DOHH2 (cell line): ENCODE data around the gene CCSER2.

Experiments
- CTCF ChIP-seq: fragments of 200-600 bp; sonication (generic); IDR thresholded peaks from one replicate; pipeline ENCODE4 v1.5.1; 2014; ENCODE audit warnings: antibody characterized with exemption, mild to moderate bottlenecking, low read depth, low read length; ENCODE audit not compliant: poor library complexity, severe bottlenecking
- EZH2phosphoT487 ChIP-seq: fragments of 200-600 bp; sonication (generic); IDR thresholded peaks from 2 replicates; pipeline ENCODE4 v1.6.1; 2017; ENCODE audit warnings: borderline replicate concordance, mild to moderate bottlenecking, antibody characterized with exemption, low read length, moderate library complexity, mixed read lengths

- TF ChIP-seq CTCF (no peak), EZH2phosphoT487 (no peak)
Observed at GRCh38 chr10:84329986-84330651, 1.7 kb downstream of the CCSER2 start.
